RWPE1 (cell line): Measurements from ENCODE around the gene TERT.

Source experiments
- CTCF ChIA-PET: fragments of 350-600 bp; sonication (Branson Sonifier 250); formaldehyde crosslinking; extraction: SDS; loops from one replicate; lab custom pipeline; 2021; lab: Yijun Ruan, JAX
- POLR2A ChIA-PET: fragments of 400-600 bp; formaldehyde crosslinking; extraction: SDS; loops from one replicate; lab custom pipeline; 2020; ENCODE audit warnings: antibody characterized with exemption; ENCODE audit not compliant: low non-redundant PET; lab: Yijun Ruan, JAX
- DNase-seq: peaks from one replicate; pipeline ENCODE4 v3.0.0; 2012; ENCODE audit warnings: low spot score
- H3K27ac ChIP-seq: fragments of 450-650 bp; 2 replicates; pipeline ENCODE4 v1.5.1; 2017
- CTCF ChIP-seq: fragments of 450-650 bp; conservative IDR thresholded peaks from 2 replicates; pipeline ENCODE4 v1.5.1; 2017; ENCODE audit warnings: low read depth, mild to moderate bottlenecking

Gene TERT

DNA sequence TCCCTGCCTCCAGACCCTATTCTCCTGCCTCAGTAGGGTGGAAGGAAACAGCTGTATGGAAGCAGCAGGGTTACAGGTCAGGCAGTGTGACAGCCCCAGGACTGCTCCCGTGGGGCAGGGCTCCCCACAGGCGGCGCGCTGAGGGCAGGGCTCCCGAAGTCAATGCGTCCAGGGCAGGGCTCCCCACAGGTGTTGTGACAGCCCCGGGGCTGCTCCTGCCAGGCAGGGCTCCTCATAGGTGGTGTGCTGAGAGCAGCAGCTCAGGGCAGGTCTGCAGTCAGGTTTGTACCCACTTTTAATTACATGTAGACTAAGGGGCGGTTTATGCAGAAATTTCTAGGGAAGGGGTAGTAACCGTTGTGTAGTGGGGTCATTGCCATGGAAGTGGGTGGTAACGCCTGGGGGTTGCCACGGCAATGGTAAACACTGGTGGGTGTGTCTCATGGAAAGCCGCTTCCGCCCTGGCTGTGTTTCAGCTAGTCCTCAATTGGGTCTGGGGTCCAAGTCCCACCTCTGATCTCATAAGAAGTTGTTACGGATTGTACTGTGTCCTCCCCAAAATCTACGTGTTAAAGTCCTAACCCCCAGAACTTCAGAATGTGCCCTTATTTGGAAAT lies 16.7 kb upstream of the TERT start:
- no peak overlapping the region for H3K27ac ChIP-seq
- POLR2A ChIA-PET: no interaction called here
- CTCF ChIA-PET: no interaction called here
- DNase-seq: no peak
- no peak for TF ChIP-seq CTCF

DNA sequence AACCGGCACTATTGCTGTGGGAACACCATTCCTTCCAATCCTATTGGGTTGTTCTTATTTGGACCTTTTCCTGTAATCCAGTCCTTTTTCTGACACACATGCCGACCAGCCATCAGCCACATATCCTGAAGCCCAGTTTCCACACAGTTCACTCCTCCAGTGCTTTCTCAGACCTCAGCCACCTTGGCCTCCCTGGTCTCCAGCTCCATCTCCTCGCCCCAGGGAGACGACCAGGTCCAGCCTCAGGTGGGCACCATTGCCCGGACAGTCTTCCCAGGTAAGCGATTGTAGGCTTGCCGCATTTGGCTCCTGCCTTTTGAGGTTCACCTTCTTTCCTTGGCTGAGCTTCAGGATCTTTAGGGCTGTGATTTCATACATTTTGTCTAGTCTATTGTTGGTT lies 15.2 kb upstream of the TERT start:
- TF ChIP-seq CTCF: no peak
- ChIA-PET CTCF (no interaction called here), POLR2A (no interaction called here)
- no peak for DNase-seq
- no peak overlapping the region for H3K27ac ChIP-seq

DNA sequence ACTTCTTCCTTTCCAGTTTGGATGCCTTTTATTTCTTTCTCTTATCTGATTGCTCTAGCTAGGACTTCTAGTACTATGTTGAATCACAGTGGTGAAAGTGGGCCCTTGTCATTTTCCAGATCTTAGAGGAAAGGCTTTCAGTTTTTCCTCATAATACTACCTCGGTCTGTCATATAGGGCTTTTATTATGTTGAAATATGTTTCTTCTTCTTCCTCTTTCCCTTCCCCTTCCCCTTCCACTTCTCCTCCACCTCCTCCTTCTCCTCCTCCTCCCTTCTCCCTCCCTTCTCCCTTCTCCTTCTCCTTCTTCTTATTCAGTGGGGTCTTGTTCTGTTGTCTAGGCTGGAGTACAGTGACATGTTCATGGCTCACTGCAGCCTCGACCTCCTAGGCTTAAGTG lies 9.2 kb upstream of the TERT start:
- no peak for TF ChIP-seq CTCF
- POLR2A ChIA-PET: no interaction called here
- no peak overlapping the region for H3K27ac ChIP-seq
- DNase-seq: no peak
- CTCF ChIA-PET: no interaction called here

GRCh38 chr5:1302258-1302657 lies 7.4 kb upstream of the TERT start:
- TF ChIP-seq CTCF: no peak
- no peak overlapping the region for H3K27ac ChIP-seq
- CTCF ChIA-PET: no interaction called here
- POLR2A ChIA-PET: interaction anchor here (1.0 kb wide), 1 partner anchor 63 kb away, joined by 3 read pairs; no protein-coding TSS in a partner anchor
- no peak for DNase-seq

DNA sequence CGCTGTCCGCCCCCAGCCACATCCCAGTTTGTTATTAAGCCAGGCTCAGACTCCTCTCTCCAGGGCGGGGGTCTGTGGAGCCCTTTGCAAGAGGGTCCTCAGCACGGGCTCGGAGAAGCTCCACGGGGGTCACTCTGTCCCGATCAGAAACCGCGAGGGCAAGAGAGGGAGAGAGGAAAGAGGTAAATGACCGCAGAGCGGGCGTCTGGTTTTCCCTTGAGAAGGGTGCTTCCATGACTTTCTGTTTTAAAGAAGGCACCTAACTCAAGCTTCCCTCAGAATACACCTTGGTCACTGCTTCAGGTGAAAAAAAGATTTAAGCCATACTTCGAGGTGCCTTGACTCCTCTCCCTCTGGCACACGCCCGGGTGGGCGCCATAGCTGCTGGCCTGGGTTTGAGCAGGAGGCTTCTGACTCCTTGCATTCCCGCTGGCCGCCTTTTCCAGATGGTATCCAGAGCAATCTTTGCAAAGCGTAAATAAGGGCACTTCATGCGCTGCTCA lies 5.8 kb upstream of the TERT start:
- POLR2A ChIA-PET: no interaction called here

GRCh38 chr5:1299961-1300360 lies 5.1 kb upstream of the TERT start:
- H3K27ac ChIP-seq: no peak overlapping the region
- ChIA-PET POLR2A (no interaction called here), CTCF (interaction anchor here (1.0 kb wide), 1 partner anchor 19 kb away, joined by 3 read pairs; no protein-coding TSS in a partner anchor)
- no peak for DNase-seq
- no peak for TF ChIP-seq CTCF

More for the DNA sequence above, 5.8 kb upstream of the TERT start:
- CTCF ChIA-PET: interaction anchor here (0.6 to 1.0 kb wide), 2 partner anchors 18 to 318 kb away, joined by 3 read pairs; no protein-coding TSS in a partner anchor
- H3K27ac ChIP-seq: no peak overlapping the region
- no peak for TF ChIP-seq CTCF
- DNase-seq: no peak
